H1 (cell line): ENCODE data around the gene RTF1. TPM values are rescaled to one million over a fixed set of nuclear protein-coding genes. Genes with fewer than 3 reads are reported as not detected.

Experiments used
- BRCA1 ChIP-seq: IDR thresholded peaks from 2 replicates; pipeline ENCODE4 v1.6.1; 2012; ENCODE audit warnings: low read depth, low read length, improper control_type of control experiment
- CREB1 ChIP-seq: IDR thresholded peaks from 2 replicates; pipeline ENCODE4 v1.6.1; 2012; ENCODE audit warnings: inconsistent platforms
- KDM1A ChIP-seq: fragments of 200-600, 300-600 bp; sonication (generic); IDR thresholded peaks from 2 replicates; pipeline ENCODE4 v1.7.1; 2016; ENCODE audit warnings: mild to moderate bottlenecking, low read length, borderline replicate concordance
- KDM5A ChIP-seq: fragments of 200-600 bp; IDR thresholded peaks from 2 replicates; pipeline ENCODE4 v1.7.1; 2012; ENCODE audit warnings: mild to moderate bottlenecking, low read length, inconsistent platforms, mixed read lengths
- MAFK ChIP-seq: IDR thresholded peaks from 2 replicates; pipeline ENCODE4 v1.6.1; 2012; ENCODE audit warnings: low read depth, mild to moderate bottlenecking, improper control_type of control experiment, low read length
- RFX5 ChIP-seq: IDR thresholded peaks from 2 replicates; pipeline ENCODE4 v1.6.1; 2011; ENCODE audit warnings: low read depth, low read length, improper control_type of control experiment, borderline replicate concordance
- SP2 ChIP-seq: IDR thresholded peaks from 2 replicates; pipeline ENCODE4 v1.6.1; 2012; ENCODE audit warnings: mild to moderate bottlenecking, low read length, inconsistent platforms
- TBP ChIP-seq: IDR thresholded peaks from 2 replicates; pipeline ENCODE4 v1.6.1; 2011; ENCODE audit warnings: low read depth, low read length, improper control_type of control experiment
- TEAD4 ChIP-seq: IDR thresholded peaks from 2 replicates; pipeline ENCODE4 v1.6.1; 2012; ENCODE audit warnings: low read depth, low read length, inconsistent platforms, mixed read lengths
- polyA plus RNA-seq, 7 experiments: library from polyadenylated mRNA; depleted of rRNA in 3 of 7; stranded (reverse) in 5 of 7; unstranded in 2 of 7; fragments of >200 nt in 5 of 7; fragments of 200-250 nt in 2 of 7; gene quantifications; 1 replicate in 5 of 7; 2 replicates in 1 of 7; 4 replicates in 1 of 7; pipeline versions ENCODE4 v1.2.1 to v1.2.3, GENCODE V29; 2011 to 2013; ENCODE audit warnings: missing spikeins in 2 of 7, mixed read lengths in 2 of 7
- total RNA-seq: library from RNA; stranded (reverse); fragmentation: NEBNext Ultra II Directional; extraction: Animal tissue kit (Norgen Biotek cat#: 25700); gene quantifications from 2 replicates; pipeline ENCODE4 v1.2.1, GENCODE V29; 2021
- TF ChIP-seq, protein P1 (sequence below): fragments of 300-600 bp; sonication (generic); IDR thresholded peaks from 2 replicates; pipeline ENCODE4 v1.7.1; 2012; ENCODE audit warnings: low read length, moderate library complexity, mild to moderate bottlenecking, inconsistent platforms; ENCODE audit not compliant: insufficient replicate concordance

The RTF1 gene
- total and polyA plus RNA-seq, 2 of the 8 experiments (the other 6 are each of a cell fraction or from before 2014, with no cell fraction given), result 22.6 to 47.7 TPM

- TF ChIP-seq, protein P1, sequence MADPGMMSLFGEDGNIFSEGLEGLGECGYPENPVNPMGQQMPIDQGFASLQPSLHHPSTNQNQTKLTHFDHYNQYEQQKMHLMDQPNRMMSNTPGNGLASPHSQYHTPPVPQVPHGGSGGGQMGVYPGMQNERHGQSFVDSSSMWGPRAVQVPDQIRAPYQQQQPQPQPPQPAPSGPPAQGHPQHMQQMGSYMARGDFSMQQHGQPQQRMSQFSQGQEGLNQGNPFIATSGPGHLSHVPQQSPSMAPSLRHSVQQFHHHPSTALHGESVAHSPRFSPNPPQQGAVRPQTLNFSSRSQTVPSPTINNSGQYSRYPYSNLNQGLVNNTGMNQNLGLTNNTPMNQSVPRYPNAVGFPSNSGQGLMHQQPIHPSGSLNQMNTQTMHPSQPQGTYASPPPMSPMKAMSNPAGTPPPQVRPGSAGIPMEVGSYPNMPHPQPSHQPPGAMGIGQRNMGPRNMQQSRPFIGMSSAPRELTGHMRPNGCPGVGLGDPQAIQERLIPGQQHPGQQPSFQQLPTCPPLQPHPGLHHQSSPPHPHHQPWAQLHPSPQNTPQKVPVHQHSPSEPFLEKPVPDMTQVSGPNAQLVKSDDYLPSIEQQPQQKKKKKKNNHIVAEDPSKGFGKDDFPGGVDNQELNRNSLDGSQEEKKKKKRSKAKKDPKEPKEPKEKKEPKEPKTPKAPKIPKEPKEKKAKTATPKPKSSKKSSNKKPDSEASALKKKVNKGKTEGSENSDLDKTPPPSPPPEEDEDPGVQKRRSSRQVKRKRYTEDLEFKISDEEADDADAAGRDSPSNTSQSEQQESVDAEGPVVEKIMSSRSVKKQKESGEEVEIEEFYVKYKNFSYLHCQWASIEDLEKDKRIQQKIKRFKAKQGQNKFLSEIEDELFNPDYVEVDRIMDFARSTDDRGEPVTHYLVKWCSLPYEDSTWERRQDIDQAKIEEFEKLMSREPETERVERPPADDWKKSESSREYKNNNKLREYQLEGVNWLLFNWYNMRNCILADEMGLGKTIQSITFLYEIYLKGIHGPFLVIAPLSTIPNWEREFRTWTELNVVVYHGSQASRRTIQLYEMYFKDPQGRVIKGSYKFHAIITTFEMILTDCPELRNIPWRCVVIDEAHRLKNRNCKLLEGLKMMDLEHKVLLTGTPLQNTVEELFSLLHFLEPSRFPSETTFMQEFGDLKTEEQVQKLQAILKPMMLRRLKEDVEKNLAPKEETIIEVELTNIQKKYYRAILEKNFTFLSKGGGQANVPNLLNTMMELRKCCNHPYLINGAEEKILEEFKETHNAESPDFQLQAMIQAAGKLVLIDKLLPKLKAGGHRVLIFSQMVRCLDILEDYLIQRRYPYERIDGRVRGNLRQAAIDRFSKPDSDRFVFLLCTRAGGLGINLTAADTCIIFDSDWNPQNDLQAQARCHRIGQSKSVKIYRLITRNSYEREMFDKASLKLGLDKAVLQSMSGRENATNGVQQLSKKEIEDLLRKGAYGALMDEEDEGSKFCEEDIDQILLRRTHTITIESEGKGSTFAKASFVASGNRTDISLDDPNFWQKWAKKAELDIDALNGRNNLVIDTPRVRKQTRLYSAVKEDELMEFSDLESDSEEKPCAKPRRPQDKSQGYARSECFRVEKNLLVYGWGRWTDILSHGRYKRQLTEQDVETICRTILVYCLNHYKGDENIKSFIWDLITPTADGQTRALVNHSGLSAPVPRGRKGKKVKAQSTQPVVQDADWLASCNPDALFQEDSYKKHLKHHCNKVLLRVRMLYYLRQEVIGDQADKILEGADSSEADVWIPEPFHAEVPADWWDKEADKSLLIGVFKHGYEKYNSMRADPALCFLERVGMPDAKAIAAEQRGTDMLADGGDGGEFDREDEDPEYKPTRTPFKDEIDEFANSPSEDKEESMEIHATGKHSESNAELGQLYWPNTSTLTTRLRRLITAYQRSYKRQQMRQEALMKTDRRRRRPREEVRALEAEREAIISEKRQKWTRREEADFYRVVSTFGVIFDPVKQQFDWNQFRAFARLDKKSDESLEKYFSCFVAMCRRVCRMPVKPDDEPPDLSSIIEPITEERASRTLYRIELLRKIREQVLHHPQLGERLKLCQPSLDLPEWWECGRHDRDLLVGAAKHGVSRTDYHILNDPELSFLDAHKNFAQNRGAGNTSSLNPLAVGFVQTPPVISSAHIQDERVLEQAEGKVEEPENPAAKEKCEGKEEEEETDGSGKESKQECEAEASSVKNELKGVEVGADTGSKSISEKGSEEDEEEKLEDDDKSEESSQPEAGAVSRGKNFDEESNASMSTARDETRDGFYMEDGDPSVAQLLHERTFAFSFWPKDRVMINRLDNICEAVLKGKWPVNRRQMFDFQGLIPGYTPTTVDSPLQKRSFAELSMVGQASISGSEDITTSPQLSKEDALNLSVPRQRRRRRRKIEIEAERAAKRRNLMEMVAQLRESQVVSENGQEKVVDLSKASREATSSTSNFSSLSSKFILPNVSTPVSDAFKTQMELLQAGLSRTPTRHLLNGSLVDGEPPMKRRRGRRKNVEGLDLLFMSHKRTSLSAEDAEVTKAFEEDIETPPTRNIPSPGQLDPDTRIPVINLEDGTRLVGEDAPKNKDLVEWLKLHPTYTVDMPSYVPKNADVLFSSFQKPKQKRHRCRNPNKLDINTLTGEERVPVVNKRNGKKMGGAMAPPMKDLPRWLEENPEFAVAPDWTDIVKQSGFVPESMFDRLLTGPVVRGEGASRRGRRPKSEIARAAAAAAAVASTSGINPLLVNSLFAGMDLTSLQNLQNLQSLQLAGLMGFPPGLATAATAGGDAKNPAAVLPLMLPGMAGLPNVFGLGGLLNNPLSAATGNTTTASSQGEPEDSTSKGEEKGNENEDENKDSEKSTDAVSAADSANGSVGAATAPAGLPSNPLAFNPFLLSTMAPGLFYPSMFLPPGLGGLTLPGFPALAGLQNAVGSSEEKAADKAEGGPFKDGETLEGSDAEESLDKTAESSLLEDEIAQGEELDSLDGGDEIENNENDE, result no peak
- TF ChIP-seq MAFK (no peak), KDM1A (no peak), TEAD4 (no peak), TBP (no peak), CREB1 (no peak), SP2 (no peak), KDM5A (no peak), BRCA1 (no peak), RFX5 (no peak)
- TF ChIP-seq, all 59 proteins: peak for 0
These were observed 66.6 kb downstream of the RTF1 start (continued) for GRCh38 chr15:41483519-41483918.
